Gastroesophageal sphincter (tissue), 4 donors: ENCODE data around the gene ZNF219. TPM values are rescaled to one million over a fixed set of nuclear protein-coding genes. Genes with fewer than 3 reads are reported as not detected.
A peak's percentile ranks its signal among the peaks of the same experiment; 100 is the strongest.

ENCODE experiments used
- ATAC-seq: fragments of 150-250 bp; one replicate; pipeline ENCODE4 v1.9.1; 2016; ENCODE audit warnings: mild to moderate bottlenecking, moderate library complexity
- H3K27ac ChIP-seq, 4 donors: fragments of 200-600 bp; sonication (generic) in 3 of 4; 1 replicate in 3 of 4; 2 replicates in 1 of 4; pipeline ENCODE4 v1.5.1; 2016 to 2019
- H3K27me3 ChIP-seq: fragments of 200-600 bp; sonication (generic); one replicate; pipeline ENCODE4 v1.5.1; 2019
- H3K36me3 ChIP-seq, 2 donors: fragments of 200-600 bp; sonication (generic); one replicate each; pipeline ENCODE4 v1.5.1; 2019; ENCODE audit warnings: control low read depth in 1 of 2
- H3K4me1 ChIP-seq, 3 donors: fragments of 200-600 bp; sonication (generic); 1 replicate in 2 of 3; 2 replicates in 1 of 3; pipeline ENCODE4 v1.5.1; 2016 to 2019; ENCODE audit warnings: control low read depth in 2 of 3
- H3K4me3 ChIP-seq, 2 donors: fragments of 200-600 bp; sonication (generic); one replicate each; pipeline ENCODE4 v1.5.1; 2019; ENCODE audit warnings: mild to moderate bottlenecking in 1 of 2, moderate library complexity in 1 of 2
- H3K9me3 ChIP-seq, 3 donors: fragments of 200-600 bp; sonication (generic); one replicate each; pipeline ENCODE4 v1.5.1; 2017 to 2019; ENCODE audit warnings: control low read depth in 2 of 3
- EP300 ChIP-seq: sonication (generic); formaldehyde crosslinking; IDR thresholded peaks from one replicate; pipeline ENCODE4 v1.6.1; 2017; ENCODE audit warnings: antibody characterized with exemption, mild to moderate bottlenecking
- POLR2A ChIP-seq, 2 donors: fragments of 450-650 bp; IDR thresholded peaks; one replicate each; pipeline ENCODE4 v1.6.1; 2017; ENCODE audit warnings: antibody characterized with exemption in 2 of 2, mild to moderate bottlenecking in 2 of 2, moderate library complexity in 1 of 2
- POLR2AphosphoS5 ChIP-seq: sonication (generic); formaldehyde crosslinking; IDR thresholded peaks from one replicate; pipeline ENCODE4 v1.6.1; 2017; ENCODE audit warnings: antibody characterized with exemption
- WGBS, 2 donors: methylation state at CpG; one replicate each; pipeline ENCODE4 v1.1.5; 2018; ENCODE audit warnings: low coverage in 1 of 2; 5-methylcytosine and 5-hydroxymethylcytosine counted together
- total RNA-seq, 4 donors: library from RNA; depleted of rRNA; stranded (reverse); fragments of >200 nt; gene quantifications; one replicate each; pipeline ENCODE4 v1.1.0, GENCODE V29; 2016
- TF ChIP-seq, protein P1 (sequence below), 4 experiments: fragments of 200-600 bp in 2 of 4; fragments of 450-650 bp in 2 of 4; sonication (generic) in 1 of 4; IDR thresholded peaks; one replicate each; pipeline ENCODE4 v1.5.1; 2017 to 2019; ENCODE audit warnings: antibody characterized with exemption in 4 of 4, mild to moderate bottlenecking in 2 of 4, moderate library complexity in 2 of 4

Gene ZNF219
- total RNA-seq, 4 donors from 2014 or later: 42.5 to 112 (median 77.4) TPM

DNA sequence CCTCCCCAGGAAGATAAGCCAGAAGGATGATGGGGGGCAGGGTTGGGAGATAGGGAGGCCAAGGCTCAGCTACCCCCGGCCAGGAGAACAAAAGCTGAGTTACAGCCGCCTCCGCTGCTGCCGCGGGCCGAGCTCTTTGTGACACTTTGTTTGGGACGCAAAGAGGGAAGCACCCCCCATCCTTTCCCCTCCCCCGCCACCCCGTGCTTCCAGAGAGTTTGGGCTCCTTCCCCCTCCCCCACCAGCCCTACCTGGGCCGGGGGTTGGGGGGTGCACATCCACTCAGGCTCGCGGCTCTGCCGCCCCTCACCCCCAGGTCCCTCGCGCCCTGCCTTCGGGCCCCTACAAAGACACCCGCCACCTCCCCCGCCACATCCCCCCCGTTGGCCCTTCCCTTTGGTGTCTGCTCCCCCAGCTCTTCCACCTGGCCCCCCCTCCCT is 799 bp downstream of the ZNF219 start:
- Histone ChIP-seq H3K9me3 (no peaks in the 10 kb centered on the region), H3K27ac (peak overlapping the region; percentile 85 to 99 (median 98)), H3K4me1 (peaks cover 5 to 74% (median 14%) of the 10 kb centered on the region in 3 donors), H3K36me3 (peaks cover 0 to 8% of the 10 kb centered on the region in 2 donors), H3K4me3 (peak overlapping the region; percentile 46 to 81), H3K27me3 (no peaks in the 10 kb centered on the region)
- ATAC-seq: no peak
- no peak for TF ChIP-seq POLR2AphosphoS5
- no peak for TF ChIP-seq POLR2A (IDR thresholded peaks at IDR 0.05)
- TF ChIP-seq EP300: no peak
- TF ChIP-seq, protein P1, sequence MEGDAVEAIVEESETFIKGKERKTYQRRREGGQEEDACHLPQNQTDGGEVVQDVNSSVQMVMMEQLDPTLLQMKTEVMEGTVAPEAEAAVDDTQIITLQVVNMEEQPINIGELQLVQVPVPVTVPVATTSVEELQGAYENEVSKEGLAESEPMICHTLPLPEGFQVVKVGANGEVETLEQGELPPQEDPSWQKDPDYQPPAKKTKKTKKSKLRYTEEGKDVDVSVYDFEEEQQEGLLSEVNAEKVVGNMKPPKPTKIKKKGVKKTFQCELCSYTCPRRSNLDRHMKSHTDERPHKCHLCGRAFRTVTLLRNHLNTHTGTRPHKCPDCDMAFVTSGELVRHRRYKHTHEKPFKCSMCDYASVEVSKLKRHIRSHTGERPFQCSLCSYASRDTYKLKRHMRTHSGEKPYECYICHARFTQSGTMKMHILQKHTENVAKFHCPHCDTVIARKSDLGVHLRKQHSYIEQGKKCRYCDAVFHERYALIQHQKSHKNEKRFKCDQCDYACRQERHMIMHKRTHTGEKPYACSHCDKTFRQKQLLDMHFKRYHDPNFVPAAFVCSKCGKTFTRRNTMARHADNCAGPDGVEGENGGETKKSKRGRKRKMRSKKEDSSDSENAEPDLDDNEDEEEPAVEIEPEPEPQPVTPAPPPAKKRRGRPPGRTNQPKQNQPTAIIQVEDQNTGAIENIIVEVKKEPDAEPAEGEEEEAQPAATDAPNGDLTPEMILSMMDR (IDR thresholded peaks at IDR 0.05): no peak
- WGBS, 2 donors: 0% methylated on average over 1 of the region's 19 CpGs; no CpG with 5 or more reads in 1 of the 2 donors

DNA sequence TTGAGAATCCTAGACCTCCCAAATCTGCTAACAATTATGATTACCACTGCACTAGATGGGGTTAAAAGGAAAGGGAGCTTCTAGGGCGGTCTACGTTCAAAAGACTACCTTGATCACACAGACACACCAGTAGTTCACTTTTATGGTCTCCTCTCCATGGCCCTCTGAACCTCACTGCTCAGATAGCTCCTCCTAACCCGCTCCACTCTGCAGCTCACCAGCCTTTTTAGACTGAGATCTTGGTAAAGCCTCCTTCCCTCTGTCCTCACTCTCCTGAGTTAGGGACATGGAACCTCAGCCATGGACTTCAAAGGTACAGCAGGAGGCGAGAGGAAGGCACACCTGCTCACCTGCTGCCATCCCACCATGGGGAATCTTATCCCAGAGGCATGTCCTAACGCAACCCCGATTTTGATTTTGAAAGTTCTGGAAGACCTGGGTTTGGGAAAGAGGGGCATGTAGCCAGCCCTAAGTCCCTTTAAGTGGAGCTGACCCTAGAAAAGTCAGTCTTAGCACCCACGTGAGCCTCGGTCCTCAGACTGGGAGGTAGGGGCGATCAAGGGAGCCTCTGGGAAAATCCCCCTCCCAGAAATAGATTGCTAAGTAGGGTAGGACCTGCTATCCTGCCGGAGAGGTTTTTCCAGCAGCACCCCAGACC is 1.3 kb downstream of the ZNF219 start:
- 49 to 53% methylated on average over 3 to 8 of the region's 10 CpGs for WGBS, 2 donors
- peak overlapping the region; percentile 85 to 99 (median 98) for H3K27ac ChIP-seq
- no peaks in the 10 kb centered on the region for H3K9me3 ChIP-seq
- no peak for TF ChIP-seq POLR2A (IDR thresholded peaks at IDR 0.05)
- no peak for TF ChIP-seq EP300
- TF ChIP-seq, protein P1 (IDR thresholded peaks at IDR 0.05): no peak
- TF ChIP-seq POLR2AphosphoS5: no peak
- ATAC-seq: no peak
- peak overlapping the region; percentile 46 to 81 for H3K4me3 ChIP-seq
- peaks cover 5 to 74% (median 17%) of the 10 kb centered on the region in 3 donors for H3K4me1 ChIP-seq
- H3K36me3 ChIP-seq: peaks cover 0 to 12% of the 10 kb centered on the region in 2 donors
- H3K27me3 ChIP-seq: no peaks in the 10 kb centered on the region

DNA sequence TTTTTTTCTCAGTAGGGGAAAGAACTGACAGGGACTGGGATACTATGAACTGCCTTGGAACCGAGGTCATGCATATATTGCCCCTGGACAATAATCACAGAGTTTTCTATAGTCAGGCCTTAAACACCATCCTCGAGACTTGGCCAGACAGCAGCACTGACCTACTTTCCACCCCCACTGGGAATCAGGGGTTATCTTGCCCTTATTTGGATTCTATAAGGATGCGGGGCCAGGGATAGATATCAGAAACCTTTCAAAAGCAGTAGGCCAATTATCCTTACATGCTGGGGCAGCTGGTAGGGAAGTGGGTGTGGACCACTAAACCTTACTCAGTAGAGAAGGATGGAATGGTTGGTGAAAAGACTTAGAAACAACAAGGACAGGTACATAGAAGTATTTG is 2.0 kb downstream of the ZNF219 start:
- no peaks in the 10 kb centered on the region for H3K27me3 ChIP-seq
- no peak for ATAC-seq
- peaks cover 0 to 19% of the 10 kb centered on the region in 2 donors for H3K36me3 ChIP-seq
- no peaks in the 10 kb centered on the region for H3K9me3 ChIP-seq
- 8 to 50% methylated on average over 2 to 3 of the region's 3 CpGs for WGBS, 2 donors
- peak overlapping the region in 3 of 4 donors; percentile 98 to 99 (median 98) for H3K27ac ChIP-seq
- no peak overlapping the region for H3K4me3 ChIP-seq
- TF ChIP-seq EP300 (no peak), POLR2A (IDR thresholded peaks at IDR 0.05) (no peak), POLR2AphosphoS5 (no peak)
- TF ChIP-seq, protein P1 (IDR thresholded peaks at IDR 0.05): no peak
- peaks cover 5 to 76% (median 21%) of the 10 kb centered on the region in 3 donors for H3K4me1 ChIP-seq

DNA sequence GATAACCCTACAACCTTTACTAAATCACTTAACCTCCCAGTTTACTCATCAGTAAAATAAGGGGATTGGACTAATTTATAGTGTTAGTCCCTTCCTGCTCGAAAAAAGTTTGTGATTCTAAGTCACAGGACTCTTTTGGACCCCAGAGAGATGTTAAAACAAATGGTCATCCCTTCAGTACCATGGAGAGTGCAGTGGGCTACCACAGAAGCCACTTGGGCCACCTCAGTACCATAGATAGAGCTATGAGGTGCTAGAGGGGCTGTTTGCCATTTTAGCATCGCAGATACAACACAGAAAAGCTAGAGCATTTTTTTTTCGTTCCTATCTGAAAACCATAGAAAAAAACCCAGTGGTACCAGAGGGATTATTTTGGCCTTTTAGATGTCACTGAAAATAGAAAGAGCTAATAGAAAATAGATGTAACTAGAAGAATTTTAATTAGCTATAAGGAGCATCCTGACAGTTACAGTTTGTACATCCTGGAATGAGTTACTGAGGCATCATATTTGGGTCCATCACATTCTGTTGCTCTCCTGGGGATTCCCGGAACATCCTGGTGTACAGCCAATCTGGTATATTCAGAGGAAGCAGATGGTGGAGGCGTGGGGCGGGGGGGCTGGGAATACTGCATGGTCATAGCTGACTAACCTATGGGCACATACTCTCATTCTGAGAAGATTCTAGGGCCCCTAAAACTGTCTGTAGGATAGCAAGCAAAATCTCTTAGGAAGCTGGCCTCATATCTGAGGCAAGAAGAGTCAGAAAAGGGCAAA is 2.8 kb downstream of the ZNF219 start:
- no peak for ATAC-seq

More for the DNA sequence above, 2.8 kb downstream of the ZNF219 start:
- peak overlapping the region in 3 of 4 donors; percentile 98 to 99 (median 98) for H3K27ac ChIP-seq
- TF ChIP-seq POLR2A (IDR thresholded peaks at IDR 0.05) (no peak), POLR2AphosphoS5 (no peak), EP300 (no peak)
- TF ChIP-seq, protein P1 (IDR thresholded peaks at IDR 0.05): no peak
- H3K27me3 ChIP-seq: no peaks in the 10 kb centered on the region
- H3K9me3 ChIP-seq: no peaks in the 10 kb centered on the region
- peaks cover 0 to 27% of the 10 kb centered on the region in 2 donors for H3K36me3 ChIP-seq
- WGBS, 2 donors: 56 to 68% methylated on average over 3 to 4 of the region's 6 CpGs
- peaks cover 5 to 78% (median 21%) of the 10 kb centered on the region in 3 donors for H3K4me1 ChIP-seq
- no peak overlapping the region for H3K4me3 ChIP-seq
